Activated CD4-positive, alpha-beta T cell treated with anti-CD3 and anti-CD28 coated beads, Interleukin-2, Interleukin-4, amounts not matched to agents 100 ng/mL and 50 ng/mL, durations not matched to agents 16 hours and 8 hours (primary cell): ENCODE results near the gene SNX6.
"Not testable (repeated sequence)": the region's sequence is repeated elsewhere in the genome, so short reads cannot be mapped to it uniquely, and the experiment has no call there.

Source experiments
- DNase-seq: peaks from one replicate; pipeline ENCODE4 v3.0.0-alpha.2; 2020; ENCODE audit warnings: low spot score

SNX6 gene

DNA sequence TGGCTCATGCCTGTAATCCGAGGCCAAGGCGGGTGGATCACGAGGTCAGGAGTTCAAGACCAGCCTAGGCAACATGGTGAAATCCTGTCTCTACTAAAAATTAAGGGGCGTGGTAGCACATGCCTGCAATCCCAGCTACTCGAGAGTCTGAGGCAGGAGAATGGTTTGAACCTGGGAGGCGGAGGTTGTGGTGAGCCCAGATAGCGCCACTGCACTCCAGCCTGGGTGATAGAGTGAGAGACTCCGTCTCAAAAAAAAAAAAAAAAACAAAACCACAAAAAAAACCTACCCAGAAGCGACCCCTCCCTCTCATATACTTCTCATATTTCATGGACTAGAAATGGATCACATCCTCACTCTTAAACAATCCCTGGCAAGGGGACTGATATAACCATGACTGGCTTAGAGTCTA lies 4.4 kb upstream of the SNX6 start:
- DNase-seq, result not testable (repeated sequence)

DNA sequence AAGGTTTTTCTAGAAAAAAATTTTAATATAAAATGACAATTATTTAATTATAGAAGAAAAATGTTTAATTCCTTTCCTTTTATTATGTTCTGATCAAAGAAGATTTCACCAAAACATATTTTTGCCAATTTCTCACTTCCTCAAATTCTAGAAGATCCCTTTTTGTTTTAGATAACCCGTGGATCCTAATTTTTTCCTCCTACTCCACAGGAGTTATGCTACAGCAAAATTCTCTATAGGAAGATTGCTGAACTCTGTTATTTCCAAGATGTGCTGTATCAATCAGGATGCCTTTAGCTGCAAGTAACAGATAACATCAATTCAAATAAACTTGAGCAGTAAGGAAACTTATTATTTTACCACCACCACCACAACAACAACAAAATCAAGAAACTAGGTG lies 3.8 kb upstream of the SNX6 start:
- DNase-seq, result no peak

GRCh38 chr14:34632411-34632978 lies 2.5 kb upstream of the SNX6 start:
- DNase-seq, result no peak

- DNase-seq, result no peak
Observed at GRCh38 chr14:34629344-34629656, 648 bp downstream of the SNX6 start.

DNA sequence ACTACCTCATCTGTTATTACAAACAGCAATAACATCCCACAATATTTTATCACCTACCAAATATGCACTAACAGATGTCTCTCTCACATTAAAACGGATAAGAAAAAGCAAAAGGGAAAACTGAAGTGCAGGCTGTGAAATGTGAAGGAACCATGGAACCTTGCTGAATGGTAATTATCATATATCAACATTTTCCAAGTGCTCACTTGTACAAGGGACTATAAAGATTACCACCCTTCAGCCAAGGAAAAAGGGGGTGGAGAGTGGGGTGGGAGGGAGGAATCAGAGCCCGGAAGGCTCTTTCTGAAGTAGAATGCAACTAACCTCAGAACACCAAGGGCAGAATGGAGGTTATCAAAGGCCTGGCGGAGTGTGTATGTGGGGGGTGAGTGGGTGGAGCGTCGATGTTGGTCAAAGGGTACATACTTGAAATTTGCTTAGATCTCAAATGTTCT lies 1.2 kb downstream of the SNX6 start:
- DNase-seq, result peak; percentile 28

- DNase-seq, result no peak
Observed at GRCh38 chr14:34623506-34623905, 6.4 kb downstream of the SNX6 start.

DNA sequence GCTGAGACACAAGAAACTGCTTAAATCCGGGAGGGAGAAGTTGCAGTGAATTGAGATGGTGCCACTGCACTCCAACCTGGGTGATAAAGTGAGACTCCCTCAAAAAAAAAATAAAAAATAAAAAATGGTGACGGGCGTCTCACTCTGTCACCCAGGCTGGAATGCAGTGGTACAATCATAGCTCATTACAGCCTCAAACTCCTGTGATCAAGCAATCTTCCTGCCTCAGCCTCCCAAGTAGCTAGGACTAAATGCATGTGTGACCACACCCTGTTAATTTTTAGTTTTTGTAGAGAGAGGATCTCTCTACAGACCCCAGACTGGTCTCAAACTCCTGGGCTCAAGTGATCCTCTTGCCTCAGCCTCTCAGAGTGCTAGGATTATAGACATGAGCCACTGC lies 9.1 kb downstream of the SNX6 start:
- DNase-seq, result no peak

DNA sequence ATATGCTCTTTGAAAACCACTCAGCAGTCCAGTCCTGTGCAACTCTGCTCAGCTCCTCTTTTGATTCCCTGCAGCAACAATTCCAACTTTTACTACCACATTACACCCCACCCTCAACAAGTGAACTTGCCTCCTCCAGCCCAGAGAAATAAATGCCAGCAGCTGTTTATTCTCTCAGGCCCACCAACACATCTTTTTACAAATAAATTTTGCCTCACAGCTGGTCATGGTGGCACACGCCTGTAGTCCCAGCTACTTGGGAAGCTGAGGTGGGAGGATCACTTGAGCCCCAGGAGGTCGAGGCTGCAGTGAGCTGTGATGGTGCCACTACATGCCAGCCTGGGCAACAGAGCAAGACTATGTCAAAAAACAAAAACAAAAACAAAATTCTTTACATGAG lies 9.8 kb downstream of the SNX6 start:
- no peak for DNase-seq

DNA sequence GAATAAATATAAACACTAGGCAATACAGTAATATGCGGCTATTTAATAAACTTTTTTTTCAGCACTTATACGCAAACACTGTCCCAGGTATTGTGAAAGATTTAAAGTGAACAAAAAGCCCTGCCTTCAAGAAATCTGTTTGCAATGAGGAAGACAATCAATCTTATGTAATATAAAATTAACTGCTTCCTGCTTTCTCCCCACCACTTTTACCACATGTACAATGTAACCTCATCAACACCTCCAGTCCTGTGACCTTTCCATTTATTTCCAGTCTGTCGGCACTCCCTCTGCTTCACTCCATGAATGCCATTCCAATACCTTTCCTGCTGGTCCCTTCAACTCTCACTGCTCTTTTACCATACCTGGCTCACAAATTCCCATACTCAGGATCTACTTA lies 10.5 kb downstream of the SNX6 start:
- DNase-seq, result no peak

DNA sequence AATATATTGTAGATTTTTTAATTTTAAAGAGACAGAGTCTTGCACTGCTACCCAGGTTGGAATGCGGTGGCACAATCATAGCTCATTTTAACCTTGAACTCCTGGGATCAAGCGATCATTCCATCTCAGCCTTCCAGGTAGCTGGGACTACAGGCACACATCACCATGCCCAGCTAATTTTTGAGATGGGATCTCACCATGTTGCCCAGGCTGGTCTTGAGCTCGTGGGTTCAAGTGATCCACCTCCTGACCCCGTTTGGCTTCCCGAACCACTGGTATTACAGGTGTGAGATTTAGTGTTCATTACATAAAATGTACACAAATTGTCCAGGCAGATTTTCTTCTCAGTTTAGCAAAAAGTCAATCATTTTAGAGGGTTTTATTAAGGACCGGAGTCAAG lies 13.6 kb downstream of the SNX6 start:
- DNase-seq, result no peak

DNA sequence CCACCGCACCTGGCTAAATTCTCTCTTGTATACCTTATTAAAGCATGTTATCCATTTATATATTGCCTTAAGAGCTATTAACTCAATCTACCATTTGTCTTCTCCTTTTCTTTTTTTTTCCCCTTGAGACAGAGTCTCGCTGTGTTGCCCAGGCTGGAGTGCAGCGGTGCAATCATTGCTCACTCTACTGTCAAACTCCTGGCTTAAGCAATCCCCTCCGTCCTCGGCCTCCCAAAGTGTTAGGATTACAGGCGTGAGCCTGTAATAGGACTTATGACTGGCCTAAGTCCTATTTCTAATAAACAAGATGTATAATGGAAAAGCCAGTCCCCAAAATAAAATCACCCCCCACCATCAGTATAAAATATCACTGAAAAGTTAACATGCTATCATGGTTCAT lies 14.4 kb downstream of the SNX6 start:
- DNase-seq, result no peak

- DNase-seq, result no peak
Observed at GRCh38 chr14:34614638-34615037, 15.3 kb downstream of the SNX6 start.

- no peak for DNase-seq
Observed at GRCh38 chr14:34610101-34610500, 19.8 kb downstream of the SNX6 start.

- no peak for DNase-seq
Observed at GRCh38 chr14:34605461-34605860, 24.5 kb downstream of the SNX6 start.

- no peak for DNase-seq
Observed at GRCh38 chr14:34604995-34605394, 25.0 kb downstream of the SNX6 start.

DNA sequence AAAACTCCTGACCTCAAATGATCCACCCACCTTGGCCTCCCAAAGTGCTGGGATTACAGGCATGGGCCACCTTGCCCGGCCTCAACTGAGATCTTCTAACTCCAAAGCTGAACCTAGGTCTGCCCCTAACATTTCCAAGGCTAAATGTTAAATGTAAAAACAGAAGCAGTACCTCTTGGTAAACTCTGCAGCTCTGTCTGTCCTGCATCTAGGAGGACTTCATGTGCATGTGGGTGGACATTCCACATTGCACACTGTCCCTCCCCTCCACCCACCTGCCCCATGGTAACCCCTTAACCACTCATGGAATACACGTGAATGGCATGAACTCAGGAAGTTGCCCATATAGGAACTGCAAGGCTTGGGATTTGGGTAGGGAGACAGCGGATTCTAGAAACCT lies 33.1 kb downstream of the SNX6 start:
- no peak for DNase-seq

- no peak for DNase-seq
Observed at GRCh38 chr14:34593740-34594375, 36.1 kb downstream of the SNX6 start.

DNA sequence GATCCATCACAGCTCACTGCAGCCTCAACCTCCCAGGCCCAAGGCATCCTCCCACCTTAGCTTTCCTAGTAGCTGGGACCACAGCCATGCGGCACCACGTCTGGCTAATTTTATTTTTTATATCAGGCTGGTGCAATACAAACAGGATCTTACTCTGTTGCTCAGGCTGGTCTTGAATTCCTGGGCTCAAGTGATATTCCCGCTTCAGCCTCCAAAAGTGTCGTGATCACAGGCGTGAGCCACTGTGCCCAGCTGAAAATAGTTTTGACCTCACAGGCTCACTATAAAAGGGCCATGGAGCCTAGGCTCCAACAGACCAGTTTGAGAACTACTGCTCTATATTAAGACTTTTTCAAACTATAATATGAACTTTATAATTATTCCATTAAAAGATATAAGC lies 37.3 kb downstream of the SNX6 start:
- no peak for DNase-seq

DNA sequence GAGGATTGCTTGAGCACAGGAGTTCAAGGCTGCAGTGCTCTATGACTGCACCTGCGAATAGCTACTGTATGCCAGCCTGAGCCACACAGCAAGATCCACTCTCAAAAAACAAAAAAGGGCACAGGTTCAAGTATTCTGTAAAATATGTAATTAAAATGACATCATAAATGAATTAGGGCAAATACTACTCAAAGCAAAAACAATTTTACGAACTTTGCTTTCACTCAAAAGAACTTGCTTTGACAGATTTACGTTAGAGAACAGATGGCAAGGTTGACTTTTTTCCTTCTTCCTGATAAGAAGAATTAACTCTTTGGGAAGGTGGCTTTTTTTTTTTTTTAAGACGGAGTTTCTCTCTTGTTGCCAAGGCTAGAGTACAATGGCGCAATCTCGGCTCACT lies 46.4 kb downstream of the SNX6 start:
- DNase-seq, result no peak

- no peak for DNase-seq
Observed at GRCh38 chr14:34582117-34582680, 47.7 kb downstream of the SNX6 start.

DNA sequence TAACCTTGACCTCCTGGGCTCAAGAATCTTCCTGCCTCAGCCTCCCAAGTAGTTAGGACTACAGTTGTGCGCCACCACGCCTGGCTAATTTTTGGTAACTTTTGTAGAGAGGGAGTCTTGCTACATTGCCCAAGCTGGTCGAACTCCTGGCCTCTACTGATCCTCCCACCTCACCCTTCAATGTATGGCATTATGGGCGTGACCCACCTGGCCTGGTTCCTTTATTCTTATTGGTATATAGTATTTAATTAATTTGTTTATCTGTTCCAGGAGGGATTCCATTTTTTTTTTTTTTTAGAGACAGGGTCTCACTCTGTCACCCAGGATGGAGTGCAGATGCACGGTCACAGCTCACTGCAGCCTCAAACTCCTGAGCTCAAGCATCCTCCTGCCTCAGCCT lies 49.6 kb downstream of the SNX6 start:
- DNase-seq, result no peak

DNA sequence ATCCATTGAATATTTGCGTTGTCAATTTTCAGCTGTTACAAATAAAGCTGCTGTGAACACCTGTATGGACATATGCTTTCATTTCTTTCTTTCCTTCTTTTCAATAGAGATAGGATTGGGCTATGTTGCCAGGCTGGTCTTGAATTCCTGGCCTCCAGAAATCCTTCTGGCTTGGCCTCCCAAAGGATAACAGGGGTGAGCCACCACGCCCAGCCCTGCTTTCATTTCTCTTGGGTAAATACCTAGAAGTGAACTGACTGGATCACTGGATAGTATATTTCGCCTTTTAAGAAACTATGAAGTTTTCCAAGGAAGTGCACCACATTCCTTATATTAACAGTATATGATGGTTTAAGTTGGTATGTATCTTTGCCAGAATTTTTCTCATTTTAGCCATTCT lies 58.2 kb downstream of the SNX6 start:
- no peak for DNase-seq

- no peak for DNase-seq
Observed at GRCh38 chr14:34569750-34570149, 60.2 kb downstream of the SNX6 start.

DNA sequence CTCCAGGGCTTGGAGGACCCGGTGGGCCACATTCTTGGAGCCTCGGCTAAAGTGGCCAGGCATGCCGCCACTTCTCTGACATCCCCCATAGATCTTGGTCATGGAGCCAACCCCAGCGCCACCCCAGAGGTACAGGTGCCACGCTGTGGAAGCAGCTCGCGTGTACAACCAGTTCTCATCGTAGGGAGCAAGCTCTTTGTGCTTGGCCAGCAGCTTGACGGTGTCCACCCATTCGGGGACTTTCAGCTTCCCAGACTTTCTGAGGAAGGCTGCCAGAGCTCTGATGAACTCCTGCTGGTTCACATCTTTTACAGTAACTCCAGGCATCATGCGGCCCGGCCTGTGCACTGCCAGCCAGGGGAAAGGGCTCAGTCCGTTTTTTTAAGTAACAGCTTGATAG lies 61.1 kb downstream of the SNX6 start:
- DNase-seq, result no peak
